Mucosa of rectum (tissue), 2 donors: ENCODE measurements around the gene KRT33B.

ENCODE experiments used
- H3K27ac ChIP-seq, 2 donors: one replicate each; pipeline ENCODE4 v1.7.0; 2013; ENCODE audit warnings: inconsistent platforms in 2 of 2, low read depth in 2 of 2, low read length in 2 of 2
- H3K27me3 ChIP-seq, 2 donors: one replicate each; pipeline ENCODE4 v1.7.0; 2013; ENCODE audit warnings: low read length in 2 of 2; ENCODE audit not compliant: control insufficient read depth in 2 of 2, insufficient read depth in 2 of 2
- H3K36me3 ChIP-seq, 2 donors: one replicate each; pipeline ENCODE4 v1.7.0; 2013; ENCODE audit warnings: low read length in 2 of 2; ENCODE audit not compliant: control insufficient read depth in 2 of 2, insufficient read depth in 2 of 2
- H3K4me1 ChIP-seq, 2 donors: one replicate each; pipeline ENCODE4 v1.7.0; 2013; ENCODE audit warnings: low read length in 2 of 2, mild to moderate bottlenecking in 1 of 2; ENCODE audit not compliant: control insufficient read depth in 2 of 2, insufficient read depth in 2 of 2
- H3K4me3 ChIP-seq, 2 donors: one replicate each; pipeline ENCODE4 v1.7.0; 2013; ENCODE audit warnings: low read length in 2 of 2
- H3K9ac ChIP-seq, 2 donors: one replicate each; pipeline ENCODE4 v1.7.0; 2013; ENCODE audit warnings: low read length in 2 of 2, low read depth in 1 of 2, mild to moderate bottlenecking in 1 of 2
- H3K9me3 ChIP-seq, 2 donors: one replicate each; pipeline ENCODE4 v1.7.0; 2013; ENCODE audit warnings: low read length in 2 of 2; ENCODE audit not compliant: control insufficient read depth in 2 of 2
- donor health status: healthy.
- donor health status: Normal muscosa, but diverticular disease.

Gene KRT33B

GRCh38 chr17:41334385-41335305, 35.0 kb downstream of the KRT33B start:
- H3K9me3 ChIP-seq, result no peaks in the 10 kb centered on the region
- no peak overlapping the region for H3K27ac ChIP-seq
- no peak overlapping the region for H3K9ac ChIP-seq
- H3K4me1 ChIP-seq, result no peaks in the 10 kb centered on the region
- H3K27me3 ChIP-seq, result no peaks in the 10 kb centered on the region
- no peak overlapping the region for H3K4me3 ChIP-seq
- no peaks in the 10 kb centered on the region for H3K36me3 ChIP-seq

DNA sequence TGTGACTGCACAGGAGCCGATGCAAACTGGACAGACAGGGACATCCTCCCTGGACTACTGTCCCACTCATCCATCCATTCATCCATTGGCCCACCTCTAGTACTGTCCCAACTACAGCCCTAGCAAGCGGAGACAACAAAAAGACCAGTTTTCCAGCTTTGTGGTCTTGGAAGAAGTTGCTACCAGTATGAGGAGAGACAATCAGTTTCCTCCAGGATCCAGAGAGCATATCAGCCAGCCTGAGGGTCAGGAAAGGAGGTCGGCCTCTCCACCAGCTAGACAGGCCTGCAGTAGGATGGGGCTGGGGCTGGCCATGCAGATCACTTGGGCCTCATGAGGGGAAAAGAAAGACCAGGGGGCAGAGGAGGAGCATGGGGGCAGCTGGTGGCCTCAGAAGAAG, 35.8 kb downstream of the KRT33B start:
- no peaks in the 10 kb centered on the region for H3K27me3 ChIP-seq

DNA sequence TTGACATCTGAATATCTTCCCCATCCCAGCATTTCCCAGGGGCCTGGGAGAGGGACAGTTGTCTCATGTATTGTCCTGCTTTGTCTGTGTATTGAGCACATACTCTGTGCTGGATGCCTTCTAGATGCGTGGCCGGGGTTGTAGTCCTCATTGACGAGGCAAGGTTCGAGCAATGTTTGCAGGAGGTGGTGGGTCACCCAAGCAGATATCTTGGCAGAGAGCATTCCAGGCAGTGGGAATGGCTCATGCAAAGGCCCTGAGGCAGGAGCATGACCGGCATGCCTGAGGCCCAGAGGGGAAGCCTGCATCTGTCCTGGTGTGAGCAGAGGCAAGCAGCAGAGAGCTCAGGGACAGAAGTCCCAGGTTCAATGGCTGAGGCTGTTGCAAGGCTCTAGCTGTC, 36.5 kb downstream of the KRT33B start:
- no peaks in the 10 kb centered on the region for H3K27me3 ChIP-seq
- H3K36me3 ChIP-seq, result no peaks in the 10 kb centered on the region
- no peak overlapping the region for H3K4me3 ChIP-seq
- H3K27ac ChIP-seq, result no peak overlapping the region
- no peak overlapping the region for H3K9ac ChIP-seq
- no peaks in the 10 kb centered on the region for H3K9me3 ChIP-seq
- no peaks in the 10 kb centered on the region for H3K4me1 ChIP-seq

More for the DNA sequence above, 35.8 kb downstream of the KRT33B start:
- H3K36me3 ChIP-seq, result no peaks in the 10 kb centered on the region
- H3K27ac ChIP-seq, result no peak overlapping the region
- H3K4me1 ChIP-seq, result no peaks in the 10 kb centered on the region
- no peaks in the 10 kb centered on the region for H3K9me3 ChIP-seq
- H3K4me3 ChIP-seq, result no peak overlapping the region
- H3K9ac ChIP-seq, result no peak overlapping the region

- H3K4me3 ChIP-seq, result no peak overlapping the region
- H3K27ac ChIP-seq, result no peak overlapping the region
- H3K27me3 ChIP-seq, result no peaks in the 10 kb centered on the region
- H3K9ac ChIP-seq, result no peak overlapping the region
- no peaks in the 10 kb centered on the region for H3K36me3 ChIP-seq
- no peaks in the 10 kb centered on the region for H3K4me1 ChIP-seq
- no peaks in the 10 kb centered on the region for H3K9me3 ChIP-seq
Observed at GRCh38 chr17:41332239-41332638, 37.4 kb downstream of the KRT33B start.

DNA sequence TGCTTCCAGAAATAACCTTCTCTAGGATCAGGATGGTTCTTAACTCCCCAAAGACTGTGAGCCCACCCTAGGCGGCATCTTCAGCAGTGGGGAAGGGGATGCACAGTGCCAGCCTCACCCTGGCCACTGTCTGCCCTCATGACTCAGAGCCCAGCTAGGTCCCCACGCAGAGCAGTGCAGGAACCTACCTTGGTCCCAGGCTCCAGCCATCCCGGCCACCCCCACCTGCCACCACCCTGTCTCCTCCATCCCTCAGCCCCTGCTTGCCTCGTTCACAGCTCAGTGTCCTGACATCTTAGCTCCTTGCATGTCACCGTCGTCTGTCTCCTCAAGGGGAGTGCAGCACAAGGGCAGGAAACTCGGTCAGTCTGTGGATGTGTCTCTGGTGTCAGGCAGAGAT, 38.0 kb downstream of the KRT33B start:
- no peak overlapping the region for H3K27ac ChIP-seq
- no peak overlapping the region for H3K9ac ChIP-seq
- H3K4me1 ChIP-seq, result no peaks in the 10 kb centered on the region
- no peaks in the 10 kb centered on the region for H3K9me3 ChIP-seq
- no peaks in the 10 kb centered on the region for H3K36me3 ChIP-seq
- H3K27me3 ChIP-seq, result no peaks in the 10 kb centered on the region
- H3K4me3 ChIP-seq, result no peak overlapping the region

DNA sequence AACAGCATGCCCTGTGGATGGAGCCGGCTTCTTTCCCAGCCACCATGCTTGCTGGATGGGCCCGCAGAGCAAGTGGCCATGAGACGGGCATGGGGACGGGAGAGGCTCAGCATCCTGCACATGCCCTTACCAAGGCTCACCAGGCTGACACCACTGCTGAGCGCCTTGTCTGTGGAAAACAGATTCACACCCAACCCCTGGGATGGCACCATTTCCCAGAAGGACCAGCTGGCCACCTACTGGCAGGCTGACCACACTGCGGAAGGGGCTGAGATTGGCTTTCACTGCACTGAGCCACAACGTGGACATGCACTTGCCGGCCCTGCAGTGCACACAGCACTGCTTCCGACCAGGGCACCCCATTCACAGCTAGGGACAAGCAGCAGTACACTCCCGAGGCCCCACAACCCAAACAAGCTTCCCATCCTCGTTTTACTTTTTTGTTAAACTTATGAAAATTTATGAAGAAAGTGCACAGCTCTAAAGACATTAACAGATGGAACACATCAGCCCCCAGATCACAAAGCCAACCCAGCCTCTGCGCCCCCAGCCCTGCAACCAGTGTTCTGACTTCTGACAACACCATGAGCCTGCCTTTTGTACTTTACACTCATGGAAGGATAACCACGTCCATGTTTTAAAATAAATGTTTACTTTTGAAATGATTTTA, 40.2 kb downstream of the KRT33B start:
- H3K4me3 ChIP-seq, result no peak overlapping the region
- no peaks in the 10 kb centered on the region for H3K9me3 ChIP-seq
- H3K4me1 ChIP-seq, result no peaks in the 10 kb centered on the region
- H3K36me3 ChIP-seq, result no peaks in the 10 kb centered on the region
- no peak overlapping the region for H3K27ac ChIP-seq
- no peak overlapping the region for H3K9ac ChIP-seq
- no peaks in the 10 kb centered on the region for H3K27me3 ChIP-seq

DNA sequence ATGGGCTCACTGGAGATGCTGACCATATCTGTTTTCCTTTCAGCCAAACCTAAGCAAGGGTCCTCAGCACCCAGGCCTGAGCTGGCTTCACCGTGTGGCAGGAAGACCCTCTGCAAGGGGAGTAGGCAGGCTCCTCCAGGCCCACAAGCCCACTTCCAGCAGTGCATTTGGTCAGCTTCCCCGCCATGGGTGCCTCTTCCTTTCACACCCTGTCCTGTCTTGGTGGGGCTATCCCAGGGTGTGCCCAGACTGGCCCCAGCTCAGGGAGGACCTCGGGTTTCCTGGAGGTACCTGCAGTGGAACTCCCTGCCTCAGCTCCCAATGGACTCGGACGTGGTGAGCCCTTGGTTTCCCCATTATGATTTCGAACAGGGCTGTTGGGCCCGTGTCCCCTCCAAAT, 41.4 kb downstream of the KRT33B start:
- H3K27me3 ChIP-seq, result no peaks in the 10 kb centered on the region
- H3K4me3 ChIP-seq, result no peak overlapping the region
- H3K4me1 ChIP-seq, result no peaks in the 10 kb centered on the region
- no peak overlapping the region for H3K27ac ChIP-seq
- H3K36me3 ChIP-seq, result no peaks in the 10 kb centered on the region
- no peaks in the 10 kb centered on the region for H3K9me3 ChIP-seq
- no peak overlapping the region for H3K9ac ChIP-seq

- Histone ChIP-seq H3K9me3 (no peaks in the 10 kb centered on the region), H3K4me3 (no peak overlapping the region), H3K36me3 (no peaks in the 10 kb centered on the region), H3K27ac (no peak overlapping the region), H3K27me3 (no peaks in the 10 kb centered on the region), H3K4me1 (no peaks in the 10 kb centered on the region), H3K9ac (no peak overlapping the region)
Observed at GRCh38 chr17:41327411-41328120, 42.0 kb downstream of the KRT33B start.

DNA sequence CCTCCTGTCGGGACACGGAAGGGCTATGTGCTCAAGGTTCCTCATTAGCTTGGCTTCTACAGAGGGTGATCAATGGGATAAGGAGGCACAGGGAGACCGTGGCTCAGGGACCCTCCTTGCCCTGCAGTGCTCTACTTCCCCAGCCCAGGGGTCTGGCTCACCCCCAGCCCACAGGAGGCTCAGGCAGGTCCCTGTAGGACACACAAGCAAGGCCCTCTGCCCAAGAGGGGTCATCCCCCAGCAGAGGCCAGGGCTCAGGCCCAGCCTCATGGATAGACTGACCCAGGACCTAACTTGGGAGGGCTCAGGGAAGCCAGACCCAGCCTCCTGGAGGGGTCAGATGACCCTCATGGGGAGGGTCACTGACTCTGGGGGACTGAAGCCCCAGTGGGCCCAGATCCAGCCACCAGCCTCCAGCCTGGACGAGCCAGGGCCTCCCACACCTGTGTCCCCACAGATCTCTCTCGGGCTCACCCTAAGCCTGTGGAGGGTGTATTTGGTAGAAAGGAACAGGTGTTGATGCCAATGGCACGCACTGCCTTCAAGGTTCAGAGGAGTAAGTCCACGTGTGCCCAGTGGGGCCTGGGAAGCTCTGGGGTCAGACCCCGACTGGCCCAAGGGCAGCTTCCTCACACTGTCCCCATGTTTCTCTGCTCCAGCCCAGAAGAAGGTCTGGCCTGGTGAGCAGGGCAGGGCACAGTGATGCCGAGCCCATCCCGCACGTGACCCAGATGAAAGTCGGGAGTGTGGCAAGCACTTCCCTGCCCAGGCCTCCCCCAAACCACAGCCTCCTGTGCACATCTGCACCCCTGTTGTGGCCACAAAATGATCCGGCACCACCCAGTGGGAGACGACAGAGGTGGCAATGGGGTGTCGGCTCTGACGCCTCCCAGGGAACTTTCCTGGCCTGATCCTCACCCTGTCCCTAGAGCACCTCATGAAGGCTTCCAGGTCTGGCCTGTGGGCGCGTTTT, 43.2 kb downstream of the KRT33B start:
- H3K4me3 ChIP-seq, result no peak overlapping the region
- H3K4me1 ChIP-seq, result no peaks in the 10 kb centered on the region
- no peaks in the 10 kb centered on the region for H3K27me3 ChIP-seq
- H3K27ac ChIP-seq, result no peak overlapping the region
- no peaks in the 10 kb centered on the region for H3K9me3 ChIP-seq
- no peaks in the 10 kb centered on the region for H3K36me3 ChIP-seq
- no peak overlapping the region for H3K9ac ChIP-seq
